8988T (cell line): Measurements from ENCODE around the gene PLCH1.

Experiments used
- DNase-seq: peaks from one replicate; pipeline ENCODE4 v3.0.0; 2011

The PLCH1 gene

GRCh38 chr3:155603302-155603701 lies 141.6 kb downstream of the PLCH1 start:
- DNase-seq: no peak

DNA sequence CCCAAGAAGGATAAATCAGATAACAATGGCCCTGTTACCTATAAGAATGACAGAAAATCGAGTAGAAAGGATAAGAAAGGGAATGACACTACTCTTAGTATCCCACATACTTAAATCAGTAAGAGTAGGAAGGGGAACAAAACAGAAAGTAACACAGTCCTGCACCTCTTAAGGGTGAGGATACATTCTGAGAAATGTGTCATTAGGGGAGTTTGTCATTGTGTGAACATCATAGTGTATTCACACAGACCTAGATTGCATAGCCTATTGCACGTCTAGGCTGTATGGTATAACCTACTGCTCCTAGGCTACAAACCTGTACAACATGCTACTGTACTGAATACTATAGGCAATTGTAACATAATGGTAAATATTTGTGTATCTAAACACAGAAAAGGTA lies 142.6 kb downstream of the PLCH1 start:
- no peak for DNase-seq

DNA sequence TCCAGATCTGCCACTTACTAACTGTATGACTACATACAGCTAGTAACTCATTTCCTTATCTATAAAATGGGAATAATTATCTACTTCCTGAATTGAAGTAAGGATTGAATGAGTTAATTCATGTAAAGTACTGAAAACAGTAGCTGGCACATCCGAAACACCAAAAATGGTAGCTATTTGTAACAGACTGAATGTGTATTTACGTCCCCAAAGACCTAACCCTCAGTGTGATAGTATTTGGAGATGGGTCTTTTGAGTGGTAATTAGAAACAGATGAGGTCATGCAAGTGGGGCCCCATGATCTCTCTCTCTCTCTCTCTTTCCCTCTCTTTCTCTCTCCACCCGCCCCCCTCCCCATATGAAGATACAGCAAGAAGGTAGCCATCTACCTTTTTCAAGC lies 146.2 kb downstream of the PLCH1 start:
- DNase-seq: no peak

DNA sequence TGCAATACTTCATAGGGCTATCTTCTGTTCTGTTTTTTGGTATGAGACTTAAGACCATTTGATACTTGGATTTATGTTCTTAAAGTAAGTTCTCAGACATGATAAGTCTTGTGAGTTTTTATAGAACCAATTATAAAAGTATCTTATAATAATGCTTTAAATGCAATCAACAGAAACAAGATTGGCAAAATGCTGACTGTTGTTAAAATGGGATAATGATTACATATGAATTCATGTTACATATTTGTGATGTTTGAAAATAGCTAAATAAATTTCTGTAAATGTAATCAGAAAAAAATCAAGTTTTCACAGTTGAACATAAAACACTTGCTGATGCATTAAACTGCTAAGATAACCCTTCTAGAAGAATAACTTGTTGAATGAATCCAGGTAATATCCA lies 148.3 kb downstream of the PLCH1 start:
- DNase-seq: no peak

DNA sequence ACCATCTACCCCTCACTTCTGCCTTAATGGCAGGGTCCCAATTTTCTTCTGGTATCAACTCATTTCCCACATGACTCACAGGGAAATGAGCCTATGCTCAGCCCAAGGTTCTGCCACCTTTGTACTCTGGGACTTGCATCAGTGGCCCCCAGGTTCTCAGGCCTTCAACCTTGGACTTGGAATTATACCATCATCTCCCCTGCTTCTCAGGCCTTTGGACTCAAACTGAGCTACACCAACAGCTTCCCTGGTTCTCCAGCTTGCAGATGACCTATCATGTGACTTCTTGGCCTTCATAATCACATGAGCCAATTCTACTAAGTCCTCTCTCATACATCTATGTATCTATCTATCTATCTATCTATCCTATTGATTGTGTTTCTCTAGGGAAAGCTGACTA lies 149.5 kb downstream of the PLCH1 start:
- DNase-seq: no peak

GRCh38 chr3:155594526-155595187 lies 150.2 kb downstream of the PLCH1 start:
- DNase-seq: no peak

DNA sequence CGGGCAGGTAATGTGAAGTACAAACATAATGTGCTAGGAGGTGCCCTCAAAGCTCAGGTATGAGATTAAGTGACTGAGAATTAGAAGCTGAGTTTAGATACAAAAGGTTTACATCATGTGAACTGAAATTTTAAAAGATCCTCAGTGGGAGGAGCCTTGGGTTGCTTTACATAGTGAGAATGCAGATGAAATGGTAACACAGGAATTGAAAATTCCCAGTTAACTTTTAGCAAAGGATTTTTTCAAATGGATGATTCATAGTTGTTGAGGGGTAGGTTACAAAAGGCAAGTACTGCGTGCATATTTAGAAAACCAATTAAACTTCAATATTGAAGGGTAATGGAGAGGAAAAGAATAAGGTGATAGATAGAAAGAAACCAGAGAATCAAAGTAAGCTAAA lies 157.3 kb downstream of the PLCH1 start:
- no peak for DNase-seq

DNA sequence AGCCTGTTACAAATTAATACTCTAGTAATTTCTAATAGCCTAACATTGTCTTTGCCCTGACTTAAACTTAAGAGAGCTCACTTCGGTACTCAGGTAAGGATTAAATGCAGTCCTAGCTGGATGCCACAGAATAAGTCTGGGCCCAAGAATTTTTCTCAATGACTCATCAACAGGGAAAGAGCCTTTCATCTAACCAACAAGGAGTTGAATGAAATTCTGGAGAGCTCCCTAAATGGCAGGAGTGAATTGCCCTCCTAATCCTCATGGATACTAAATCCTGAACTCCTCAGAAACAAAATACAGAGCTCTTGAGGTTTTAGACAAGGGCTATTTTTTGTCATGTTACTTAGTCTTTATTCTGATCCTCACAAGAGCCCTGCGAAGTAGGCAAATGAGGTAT lies 159.5 kb downstream of the PLCH1 start:
- DNase-seq: no peak

DNA sequence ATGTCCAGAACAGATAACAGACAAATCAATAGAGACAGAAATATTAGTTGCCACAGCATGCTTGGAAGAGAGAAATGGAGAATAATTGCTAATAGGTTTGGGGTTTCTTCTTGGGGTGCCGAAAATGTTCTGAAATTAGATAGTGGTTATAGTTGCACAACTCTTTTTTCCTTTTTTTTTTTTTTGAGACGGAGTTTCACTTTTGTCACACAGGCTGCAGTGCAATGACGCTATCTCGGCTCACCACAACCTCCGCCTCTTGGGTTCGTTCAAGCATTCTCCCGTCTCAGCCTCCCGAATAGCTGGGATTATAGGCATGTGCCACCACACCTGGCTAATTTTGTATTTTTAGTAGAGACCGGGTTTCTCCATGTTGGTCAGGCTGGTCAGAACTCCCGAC lies 163.3 kb downstream of the PLCH1 start:
- no peak for DNase-seq

DNA sequence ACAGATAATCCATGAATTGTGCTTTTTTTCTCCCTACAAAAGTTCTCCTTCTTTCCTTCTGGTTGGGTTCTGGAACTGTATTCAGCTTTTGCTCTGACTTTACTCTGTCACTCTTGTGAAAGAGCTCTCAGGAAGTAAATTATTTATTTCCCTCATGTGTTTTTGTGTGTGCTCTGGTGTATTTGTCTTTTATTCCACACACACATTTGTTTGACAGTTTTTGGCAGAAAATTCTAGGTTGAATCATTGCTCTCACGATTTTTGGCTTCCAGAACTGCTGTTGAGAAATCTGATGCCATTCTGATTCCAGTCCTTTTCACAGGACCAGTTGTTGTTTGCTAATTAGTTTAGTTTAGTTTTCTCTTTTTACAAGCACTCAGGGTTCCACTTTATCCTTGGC lies 172.8 kb downstream of the PLCH1 start:
- DNase-seq: no peak

DNA sequence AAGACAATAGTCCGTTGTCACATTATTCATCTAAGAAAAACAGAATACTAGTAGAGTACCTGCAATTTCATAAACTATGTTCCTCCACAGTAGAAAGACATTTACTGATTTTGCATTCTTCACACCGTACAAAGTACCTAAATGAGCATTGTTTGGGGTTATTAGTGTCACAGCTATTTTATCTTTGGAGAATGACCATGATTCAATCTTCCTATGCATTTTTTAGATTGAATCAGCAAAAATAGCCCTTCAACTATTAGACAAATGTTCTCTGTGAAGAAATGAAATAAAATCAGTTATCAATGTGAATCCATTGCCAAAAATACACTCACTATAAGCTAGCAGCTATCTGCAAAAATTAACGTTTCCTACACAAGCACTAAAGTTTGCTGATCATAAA lies 176.6 kb downstream of the PLCH1 start:
- no peak for DNase-seq

GRCh38 chr3:155560594-155560993 lies 184.3 kb downstream of the PLCH1 start:
- DNase-seq: no peak

DNA sequence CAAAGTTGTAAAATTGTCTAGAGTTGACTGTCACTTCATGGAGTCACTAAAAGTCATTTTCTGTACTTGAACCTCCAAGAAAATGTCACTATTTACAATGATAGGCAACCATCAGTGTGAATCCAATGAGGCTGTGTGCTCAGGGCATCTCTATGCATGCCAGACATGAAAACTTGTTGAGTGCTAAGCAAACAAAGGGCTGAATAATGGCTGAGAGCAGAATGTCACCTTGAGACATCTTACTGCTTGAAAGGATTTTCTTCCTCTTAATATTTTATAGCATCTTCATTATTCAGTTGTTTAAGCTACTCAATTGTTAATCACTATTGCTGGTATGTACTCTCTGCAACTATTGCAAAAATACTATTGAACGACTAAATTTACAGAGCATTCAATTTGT lies 184.7 kb downstream of the PLCH1 start:
- no peak for DNase-seq

DNA sequence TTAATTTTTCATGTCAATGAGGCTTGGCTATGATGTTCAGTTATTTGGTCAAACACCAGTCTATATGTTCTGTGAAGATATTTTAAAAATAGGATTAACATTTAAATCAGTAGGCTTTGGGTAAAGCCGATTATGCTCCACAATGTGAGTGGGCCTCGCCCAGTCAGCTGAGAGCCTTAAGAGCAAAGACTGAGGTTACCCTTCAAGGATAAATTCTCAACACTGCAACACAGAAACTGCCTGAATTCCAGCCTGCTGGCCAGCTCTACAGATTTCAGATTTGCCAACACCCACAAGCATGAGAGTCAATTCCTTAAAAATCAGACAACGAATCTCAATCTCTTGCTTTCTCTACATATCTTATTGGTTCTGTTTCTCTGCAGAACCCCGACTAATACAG lies 188.3 kb downstream of the PLCH1 start:
- no peak for DNase-seq

- no peak for DNase-seq
These were observed 189.3 kb downstream of the PLCH1 start for GRCh38 chr3:155555479-155556060.

GRCh38 chr3:155554777-155555451 lies 190.0 kb downstream of the PLCH1 start:
- no peak for DNase-seq

DNA sequence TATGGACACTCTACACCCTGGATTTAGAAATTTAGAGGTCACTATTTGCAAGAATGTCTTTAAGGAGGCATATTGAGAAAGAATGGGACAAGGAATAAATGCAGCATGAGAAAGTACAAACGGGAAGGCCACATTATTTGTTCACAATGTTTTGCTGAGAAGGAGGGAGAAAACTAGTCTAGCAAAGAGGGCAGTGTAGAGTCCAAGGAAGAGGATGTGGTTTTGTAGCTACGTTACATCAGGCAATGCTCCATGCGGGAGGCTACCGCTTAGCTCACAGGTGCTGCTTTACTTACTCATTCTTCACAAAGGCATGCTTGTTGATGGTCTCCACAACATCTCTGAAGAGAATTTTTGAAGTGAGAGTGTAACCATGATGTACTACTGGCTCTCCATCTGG lies 191.1 kb downstream of the PLCH1 start:
- DNase-seq: no peak

GRCh38 chr3:155553326-155553725 lies 191.5 kb downstream of the PLCH1 start:
- DNase-seq: no peak

DNA sequence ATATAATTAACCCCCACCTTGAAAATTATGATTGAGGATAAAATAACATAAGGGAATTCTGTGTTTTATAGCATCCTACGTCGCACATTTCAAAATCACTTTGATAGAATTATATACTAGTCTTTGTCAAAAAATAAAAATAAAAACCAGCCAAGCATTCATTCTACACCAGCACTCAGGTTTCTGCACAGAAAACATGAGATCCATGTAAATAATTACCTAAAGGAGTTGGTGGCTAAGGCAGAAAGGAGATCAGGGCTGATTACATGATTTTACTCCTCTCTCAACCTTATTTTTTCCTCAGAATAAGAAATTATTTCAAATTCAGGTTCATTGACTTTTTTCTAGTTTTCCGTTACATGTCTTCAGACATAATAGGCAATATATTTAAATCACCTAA lies 194.5 kb downstream of the PLCH1 start:
- DNase-seq: no peak

DNA sequence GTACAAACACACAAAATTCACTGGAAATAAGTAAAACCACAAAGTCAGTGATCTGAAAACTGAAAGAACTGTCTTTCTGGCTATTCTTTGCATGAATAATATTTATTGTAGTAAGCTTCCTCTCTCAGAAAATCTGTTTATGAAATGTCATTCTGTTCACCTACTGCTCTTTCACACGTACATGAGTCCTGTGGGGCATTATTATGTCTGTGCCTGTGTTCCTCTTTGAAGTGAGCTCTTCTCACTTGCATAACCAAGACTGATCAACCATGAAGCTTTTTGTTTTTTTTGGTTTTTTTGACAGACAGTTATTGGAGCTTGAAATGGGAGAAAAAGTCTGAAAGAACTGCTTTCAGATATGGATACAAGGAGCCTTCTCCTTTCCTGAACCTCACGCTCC lies 195.8 kb downstream of the PLCH1 start:
- DNase-seq: no peak

DNA sequence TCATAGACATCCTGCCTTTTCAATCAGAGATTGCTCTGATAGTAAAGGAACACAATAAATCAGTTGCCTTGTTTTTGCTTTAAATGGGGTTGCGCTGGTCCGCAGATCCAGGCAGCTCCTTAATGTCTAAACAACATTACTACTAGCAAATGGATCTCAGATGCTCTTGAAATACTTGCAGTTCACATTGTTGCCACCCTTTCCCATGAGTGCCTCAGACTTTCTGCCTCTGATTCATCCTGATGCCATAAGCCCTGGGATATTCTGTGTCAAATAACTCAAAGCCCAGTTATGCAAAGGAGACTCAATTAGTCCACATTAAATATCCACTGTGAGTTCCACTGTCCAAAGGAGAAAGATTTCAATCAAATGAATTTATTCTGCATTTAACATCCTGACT lies 196.7 kb downstream of the PLCH1 start:
- no peak for DNase-seq

DNA sequence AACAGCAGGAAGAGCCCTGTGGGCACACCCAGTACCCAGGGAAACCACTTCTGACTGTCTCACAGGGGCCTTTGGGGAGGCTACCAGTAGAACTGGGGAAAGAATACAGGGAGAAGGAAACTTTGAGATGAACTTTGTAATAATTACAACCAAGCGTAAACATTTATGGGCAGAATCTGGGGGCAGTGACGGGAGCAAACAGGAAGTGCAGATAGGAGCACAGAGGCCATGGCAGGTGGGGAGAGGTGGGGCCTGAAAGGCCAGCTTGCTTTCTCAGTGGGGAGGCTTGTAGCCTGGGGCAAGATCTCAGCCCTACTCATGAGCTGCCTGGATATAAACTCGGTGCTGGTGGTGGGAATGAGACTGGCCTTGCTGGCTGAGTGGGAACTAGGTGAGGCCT lies 209.8 kb downstream of the PLCH1 start:
- DNase-seq: no peak

- no peak for DNase-seq
These were observed 216.3 kb downstream of the PLCH1 start for GRCh38 chr3:155528579-155528978.

DNA sequence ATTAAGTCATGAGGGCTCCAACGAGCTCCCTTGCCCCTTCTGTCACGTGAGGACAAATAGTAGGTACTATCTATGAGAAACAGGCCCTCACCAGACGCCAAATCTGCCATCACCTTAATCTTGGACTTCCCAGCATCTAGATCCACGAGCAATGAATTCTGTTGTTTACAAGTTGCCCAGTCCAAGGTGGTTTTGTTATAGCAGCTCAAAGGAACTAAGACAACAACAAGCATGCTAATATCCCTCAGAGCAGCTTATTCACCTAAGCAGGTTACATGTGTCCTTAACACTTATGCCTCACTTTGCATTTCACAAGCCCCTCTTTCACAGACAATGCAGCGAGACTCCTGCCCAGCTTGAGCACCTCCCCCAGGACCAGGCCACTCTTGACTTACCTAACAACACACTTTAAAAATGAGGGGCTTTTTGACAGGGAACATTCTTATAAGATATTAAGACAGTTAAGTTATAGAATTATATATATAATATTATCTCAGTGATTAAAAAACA lies 219.5 kb downstream of the PLCH1 start:
- DNase-seq: no peak

DNA sequence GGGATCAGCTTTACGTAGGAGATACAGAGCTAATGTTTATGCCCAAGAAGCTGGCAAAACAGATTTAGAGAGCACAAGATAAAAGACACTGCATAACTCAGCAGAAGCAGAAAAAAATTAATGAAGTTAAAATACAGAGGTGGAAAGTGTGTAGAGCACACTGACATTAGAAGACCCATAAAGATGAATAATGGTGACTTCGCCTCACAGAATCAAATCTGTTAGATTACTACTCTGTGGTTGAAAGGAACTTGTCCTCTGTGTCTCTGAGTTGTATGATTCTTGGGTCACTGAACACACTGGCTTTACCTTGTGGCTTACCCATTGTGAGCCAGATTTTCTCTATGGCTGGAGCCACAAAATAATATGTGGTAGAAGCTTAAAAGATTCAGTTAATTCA lies 224.4 kb downstream of the PLCH1 start:
- DNase-seq: no peak
